ENCODE measurements around the gene MT2A.

- TF ChIP-seq CTCF (IDR thresholded peaks at IDR 0.05; ENCODE audit: low read length) (no peak), EZH2 (IDR thresholded peaks at IDR 0.05; ENCODE audit: borderline replicate concordance, low read length) (no peak)
Observed at GRCh38 chr16:56594292-56594619, 14.1 kb upstream of the MT2A start.
